Measurements from ENCODE around the gene ZCCHC4.
"Not testable (repeated sequence)": the region's sequence is repeated elsewhere in the genome, so short reads cannot be mapped to it uniquely, and the experiment has no call there.

Gene ZCCHC4

DNA sequence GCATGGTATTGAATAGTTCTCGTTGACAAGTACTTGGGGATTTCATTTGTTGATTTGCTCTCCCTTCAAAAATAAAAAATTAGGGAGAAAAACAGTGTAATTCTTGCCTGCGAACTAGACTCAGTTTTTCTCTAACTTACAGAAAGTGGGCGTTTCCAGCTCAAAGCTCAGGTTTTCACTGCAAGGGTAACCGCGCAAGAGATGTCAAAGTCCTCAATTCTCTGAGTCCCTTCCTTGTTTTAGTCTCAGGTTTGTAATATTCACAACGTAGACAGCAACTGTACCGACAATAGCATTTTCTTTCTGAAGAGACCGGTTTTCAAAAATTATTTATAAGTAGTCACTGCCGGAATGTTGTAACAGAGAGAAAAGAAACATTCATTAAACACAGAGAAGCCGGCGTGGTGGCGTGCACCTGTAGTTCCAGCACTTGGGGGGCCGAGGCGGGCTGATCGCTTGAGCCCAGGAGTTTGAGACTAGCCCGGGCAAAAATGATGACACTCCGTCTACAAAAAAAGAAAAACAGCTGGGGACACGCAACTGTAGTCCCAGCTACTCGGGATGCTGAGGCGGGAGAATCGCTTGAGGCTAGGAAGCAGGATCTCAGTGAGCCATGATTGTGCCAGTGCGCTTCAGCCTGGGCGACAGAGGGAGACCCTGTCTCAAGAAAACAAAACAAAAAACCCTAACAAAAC, 774 bp downstream of the ZCCHC4 start:
- TF ChIP-seq, protein P1, sequence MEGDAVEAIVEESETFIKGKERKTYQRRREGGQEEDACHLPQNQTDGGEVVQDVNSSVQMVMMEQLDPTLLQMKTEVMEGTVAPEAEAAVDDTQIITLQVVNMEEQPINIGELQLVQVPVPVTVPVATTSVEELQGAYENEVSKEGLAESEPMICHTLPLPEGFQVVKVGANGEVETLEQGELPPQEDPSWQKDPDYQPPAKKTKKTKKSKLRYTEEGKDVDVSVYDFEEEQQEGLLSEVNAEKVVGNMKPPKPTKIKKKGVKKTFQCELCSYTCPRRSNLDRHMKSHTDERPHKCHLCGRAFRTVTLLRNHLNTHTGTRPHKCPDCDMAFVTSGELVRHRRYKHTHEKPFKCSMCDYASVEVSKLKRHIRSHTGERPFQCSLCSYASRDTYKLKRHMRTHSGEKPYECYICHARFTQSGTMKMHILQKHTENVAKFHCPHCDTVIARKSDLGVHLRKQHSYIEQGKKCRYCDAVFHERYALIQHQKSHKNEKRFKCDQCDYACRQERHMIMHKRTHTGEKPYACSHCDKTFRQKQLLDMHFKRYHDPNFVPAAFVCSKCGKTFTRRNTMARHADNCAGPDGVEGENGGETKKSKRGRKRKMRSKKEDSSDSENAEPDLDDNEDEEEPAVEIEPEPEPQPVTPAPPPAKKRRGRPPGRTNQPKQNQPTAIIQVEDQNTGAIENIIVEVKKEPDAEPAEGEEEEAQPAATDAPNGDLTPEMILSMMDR (conservative IDR thresholded peaks at IDR 0.05; ENCODE audit: low read depth, low read length), result no peak
- peak overlapping the region; percentile 96 for H3K4me3 ChIP-seq (ENCODE audit: low read length)
- DNase-seq (ENCODE audit: low read depth), result no peak

- TF ChIP-seq, protein P1 (conservative IDR thresholded peaks at IDR 0.05; ENCODE audit: low read depth, low read length), result no peak
- no peak for DNase-seq (ENCODE audit: low read depth)
- H3K4me3 ChIP-seq (ENCODE audit: low read length), result no peak overlapping the region
Observed at GRCh38 chr4:25320336-25320735, 7.8 kb downstream of the ZCCHC4 start.

- TF ChIP-seq, protein P1 (conservative IDR thresholded peaks at IDR 0.05; ENCODE audit: low read depth, low read length), result no peak
- no peak for DNase-seq (ENCODE audit: low read depth)
- no peak overlapping the region for H3K4me3 ChIP-seq (ENCODE audit: low read length)
Observed at GRCh38 chr4:25320773-25321172, 8.2 kb downstream of the ZCCHC4 start.

- H3K4me3 ChIP-seq (ENCODE audit: low read length), result no peak overlapping the region
- no peak for DNase-seq (ENCODE audit: low read depth)
- TF ChIP-seq, protein P1 (conservative IDR thresholded peaks at IDR 0.05; ENCODE audit: low read depth, low read length), result no peak
Observed at GRCh38 chr4:25321703-25322102, 9.1 kb downstream of the ZCCHC4 start.

- H3K4me3 ChIP-seq (ENCODE audit: low read length); DNase-seq (ENCODE audit: low read depth): not testable (repeated sequence)
Observed at GRCh38 chr4:25328463-25328862, 15.9 kb downstream of the ZCCHC4 start.

GRCh38 chr4:25330335-25330734, 17.8 kb downstream of the ZCCHC4 start:
- TF ChIP-seq, protein P1 (conservative IDR thresholded peaks at IDR 0.05; ENCODE audit: low read depth, low read length), result no peak
- no peak overlapping the region for H3K4me3 ChIP-seq (ENCODE audit: low read length)
- DNase-seq (ENCODE audit: low read depth), result no peak

- H3K4me3 ChIP-seq (ENCODE audit: low read length), result no peak overlapping the region
- DNase-seq (ENCODE audit: low read depth), result no peak
- TF ChIP-seq, protein P1 (conservative IDR thresholded peaks at IDR 0.05; ENCODE audit: low read depth, low read length), result no peak
Observed at GRCh38 chr4:25330905-25331808, 18.6 kb downstream of the ZCCHC4 start.

All from retinal pigment epithelial cell (primary cell).